Measurements from ENCODE around the gene P4HTM. TPM values are rescaled to one million over a fixed set of nuclear protein-coding genes. Genes with fewer than 3 reads are reported as not detected.

The P4HTM gene
- total RNA-seq, 3 donors from 2014 or later: 29.9 to 59.7 (median 58.7) TPM

GRCh38 chr3:48997714-48998637 lies 7.9 kb downstream of the P4HTM start:
- Histone ChIP-seq H3K4me3 (no peak overlapping the region), H3K36me3 (no peaks in the 10 kb centered on the region), H3K9me3 (no peaks in the 10 kb centered on the region), H3K27me3 (no peaks in the 10 kb centered on the region), H3K4me1 (no peaks in the 10 kb centered on the region), H3K27ac (no peak overlapping the region)
- intact Hi-C loops (cut with DNase I; ENCODE audit: low total_unique reads): no loop called here
- TF ChIP-seq POLR2A (IDR thresholded peaks at IDR 0.05) (no peak), POLR2AphosphoS5 (IDR thresholded peaks at IDR 0.05) (no peak), CTCF (IDR thresholded peaks at IDR 0.05) (no peak)
- no peak for DNase-seq (ENCODE audit: low spot score in 2 of 2)

- H3K27me3 ChIP-seq: no peaks in the 10 kb centered on the region
- no peaks in the 10 kb centered on the region for H3K9me3 ChIP-seq
- no peaks in the 10 kb centered on the region for H3K36me3 ChIP-seq
- no peak overlapping the region for H3K27ac ChIP-seq
- no peak overlapping the region for H3K4me3 ChIP-seq
- TF ChIP-seq POLR2AphosphoS5 (IDR thresholded peaks at IDR 0.05) (no peak), CTCF (IDR thresholded peaks at IDR 0.05) (no peak), POLR2A (IDR thresholded peaks at IDR 0.05) (no peak)
- no peak for DNase-seq (ENCODE audit: low spot score in 2 of 2)
- intact Hi-C loops (cut with DNase I; ENCODE audit: low total_unique reads): no loop called here
- no peaks in the 10 kb centered on the region for H3K4me1 ChIP-seq
These were observed 9.2 kb downstream of the P4HTM start for GRCh38 chr3:48999085-48999858.

GRCh38 chr3:49001155-49001554 lies 11.1 kb downstream of the P4HTM start:
- no peaks in the 10 kb centered on the region for H3K36me3 ChIP-seq
- no peak overlapping the region for H3K27ac ChIP-seq
- no peak for TF ChIP-seq POLR2AphosphoS5 (IDR thresholded peaks at IDR 0.05)
- TF ChIP-seq POLR2A (IDR thresholded peaks at IDR 0.05): no peak
- no peak for TF ChIP-seq CTCF (IDR thresholded peaks at IDR 0.05)
- no peaks in the 10 kb centered on the region for H3K4me1 ChIP-seq
- H3K4me3 ChIP-seq: no peak overlapping the region
- intact Hi-C loops (cut with DNase I; ENCODE audit: low total_unique reads): no loop called here
- no peaks in the 10 kb centered on the region for H3K27me3 ChIP-seq
- no peaks in the 10 kb centered on the region for H3K9me3 ChIP-seq
- DNase-seq (ENCODE audit: low spot score in 2 of 2): no peak

DNA sequence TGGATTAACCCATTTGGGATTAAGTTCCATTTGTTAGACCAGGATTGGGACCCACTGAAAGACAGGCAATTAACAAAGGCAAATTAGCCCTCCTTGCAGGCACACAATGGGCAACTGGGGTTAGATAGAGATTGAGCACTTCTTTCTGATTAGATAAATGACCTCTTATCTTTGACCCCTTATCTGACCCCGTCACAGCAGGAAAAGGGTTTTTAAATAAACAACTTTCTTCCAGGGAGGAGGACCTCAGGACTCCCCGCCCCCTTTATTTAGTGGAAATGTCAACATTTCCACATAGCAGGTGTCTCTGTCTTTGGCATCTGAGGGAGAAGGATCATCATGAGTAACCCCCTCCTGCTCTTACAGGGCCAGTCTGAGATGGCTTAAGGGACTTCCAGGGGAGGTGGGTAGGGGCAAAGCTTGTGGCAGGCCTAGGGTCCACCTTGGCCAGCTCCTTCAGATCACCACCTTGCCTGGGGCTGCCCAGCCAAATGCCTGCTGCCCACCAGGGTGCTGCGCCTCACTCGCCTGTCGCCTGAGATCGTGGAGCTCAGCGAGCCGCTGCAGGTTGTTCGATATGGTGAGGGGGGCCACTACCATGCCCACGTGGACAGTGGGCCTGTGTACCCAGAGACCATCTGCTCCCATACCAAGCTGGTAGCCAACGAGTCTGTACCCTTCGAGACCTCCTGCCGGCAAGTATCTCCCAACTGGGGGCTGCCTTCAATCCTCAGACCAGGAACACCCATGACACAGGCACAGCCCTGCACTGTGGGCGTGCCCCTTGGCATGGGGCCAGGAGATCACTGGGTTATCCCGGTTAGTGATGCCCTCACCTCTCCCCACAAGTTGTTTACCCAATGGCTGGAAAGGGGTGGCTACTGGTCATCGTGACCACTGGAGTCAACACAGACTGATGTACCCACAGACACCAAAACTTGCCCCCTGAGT lies 14.6 kb downstream of the P4HTM start:
- Histone ChIP-seq H3K27me3 (no peaks in the 10 kb centered on the region), H3K27ac (no peak overlapping the region), H3K4me1 (no peaks in the 10 kb centered on the region), H3K9me3 (no peaks in the 10 kb centered on the region), H3K36me3 (no peaks in the 10 kb centered on the region), H3K4me3 (no peak overlapping the region)
- no peak for DNase-seq (ENCODE audit: low spot score in 2 of 2)
- intact Hi-C loops (cut with DNase I; ENCODE audit: low total_unique reads): no loop called here
- TF ChIP-seq POLR2A (IDR thresholded peaks at IDR 0.05) (no peak), CTCF (IDR thresholded peaks at IDR 0.05) (no peak)
